Smooth muscle cell (in vitro differentiated cells): ENCODE data around the gene RTN1. TPM values are rescaled to one million over a fixed set of nuclear protein-coding genes. Genes with fewer than 3 reads are reported as not detected.

Source experiments
- DNase-seq: peaks from one replicate; lab custom pipeline; 2025; ENCODE audit not compliant: unreplicated experiment; lab: John Stamatoyannopoulos, UW
- H2AFZ ChIP-seq: fragments of 200-600 bp; sonication (generic); 2 replicates; pipeline ENCODE4 v1.6.0; 2016; ENCODE audit warnings: antibody characterized with exemption, low read depth, mild to moderate bottlenecking
- H3F3A ChIP-seq: fragments of 200-600 bp; sonication (generic); 2 replicates; pipeline ENCODE4 v1.6.0; 2017; ENCODE audit warnings: antibody characterized with exemption, low read depth
- H3K27ac ChIP-seq: fragments of 200-600 bp; sonication (generic); 2 replicates; pipeline ENCODE4 v1.5.1; 2016; ENCODE audit warnings: low read depth, mild to moderate bottlenecking
- H3K27me3 ChIP-seq: fragments of 200-600 bp; sonication (generic); 2 replicates; pipeline ENCODE4 v1.6.1; 2016; ENCODE audit warnings: low read depth, mild to moderate bottlenecking
- H3K36me3 ChIP-seq: fragments of 200-600 bp; sonication (generic); 2 replicates; pipeline ENCODE4 v1.5.1; 2016; ENCODE audit warnings: low read depth
- H3K4me1 ChIP-seq: fragments of 200-600 bp; sonication (generic); 2 replicates; pipeline ENCODE4 v1.5.1; 2016; ENCODE audit warnings: low read depth
- H3K4me2 ChIP-seq: fragments of 200-600 bp; sonication (generic); 2 replicates; pipeline ENCODE4 v1.6.0; 2016; ENCODE audit warnings: mild to moderate bottlenecking
- H3K4me3 ChIP-seq: fragments of 200-600 bp; sonication (generic); 2 replicates; pipeline ENCODE4 v1.5.1; 2016; ENCODE audit warnings: mild to moderate bottlenecking
- H3K79me2 ChIP-seq: fragments of 200-600 bp; sonication (generic); 2 replicates; pipeline ENCODE4 v1.6.0; 2016; ENCODE audit warnings: low read depth, mild to moderate bottlenecking
- H3K9ac ChIP-seq: fragments of 200-600 bp; sonication (generic); 2 replicates; pipeline ENCODE4 v1.6.0; 2016; ENCODE audit warnings: low read depth
- H3K9me3 ChIP-seq: fragments of 200-600 bp; sonication (generic); replicated peaks from 2 replicates; pipeline ENCODE4 v1.5.1; 2016; ENCODE audit warnings: low read depth
- H4K20me1 ChIP-seq: fragments of 200-600 bp; sonication (generic); 2 replicates; pipeline ENCODE4 v1.6.0; 2016; ENCODE audit warnings: low read depth
- CTCF ChIP-seq: fragments of 200-600 bp; sonication (generic); IDR thresholded peaks from 2 replicates; pipeline ENCODE4 v1.5.1; 2017; ENCODE audit warnings: borderline replicate concordance, mild to moderate bottlenecking, antibody characterized with exemption; ENCODE audit not compliant: insufficient read depth, poor library complexity, severe bottlenecking
- WGBS: methylation state at CpG from one replicate; pipeline ENCODE4 v1.1.7; 2016; ENCODE audit warnings: low lambda C conversion rate; 5-methylcytosine and 5-hydroxymethylcytosine counted together
- polyA plus RNA-seq: library from polyadenylated mRNA; unstranded; fragments of >200 nt; fragmentation: Nextera tagmentation; extraction: Ambion mirVana; gene quantifications from 2 replicates; pipeline ENCODE4 v1.2.1, GENCODE V29; 2016
- total RNA-seq: library from RNA; depleted of rRNA; stranded (reverse); fragments of >200 nt; gene quantifications from 2 replicates; pipeline ENCODE4 v1.2.3, GENCODE V29; 2014

The RTN1 gene
- total and polyA plus RNA-seq, 2 experiments from 2014 or later = not detected

DNA sequence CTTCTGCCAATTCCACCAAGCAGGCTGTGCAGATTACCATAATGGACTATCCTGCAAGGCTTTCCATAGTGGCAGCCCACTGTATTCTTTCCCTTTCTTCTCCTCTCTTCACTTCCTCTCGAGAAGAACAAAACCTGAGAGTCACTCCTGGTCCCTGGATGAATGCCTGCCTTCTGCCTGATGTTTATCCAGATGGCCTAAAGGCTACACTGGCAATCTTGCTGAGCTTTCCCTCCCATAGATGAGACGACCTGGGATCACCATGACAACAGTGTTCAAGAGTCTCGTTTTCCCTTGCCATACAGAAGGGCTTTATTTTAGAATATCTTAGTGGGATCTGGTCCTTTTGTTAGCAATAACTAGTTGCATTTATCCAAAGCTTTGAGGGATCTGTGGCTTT is 142.3 kb downstream of the RTN1 start:
- Histone ChIP-seq H3K9ac (no peak overlapping the region), H3K4me1 (no peaks in the 10 kb centered on the region), H3K36me3 (no peaks in the 10 kb centered on the region), H3K27ac (no peak overlapping the region), H3K79me2 (no peaks in the 10 kb centered on the region), H3K27me3 (no peaks in the 10 kb centered on the region), H3K9me3 (no peaks in the 10 kb centered on the region), H3K4me2 (no peak overlapping the region), H3K4me3 (no peak overlapping the region), H2AFZ (no peak overlapping the region), H4K20me1 (no peaks in the 10 kb centered on the region), H3F3A (no peaks in the 10 kb centered on the region)
- no peak for TF ChIP-seq CTCF
- DNase-seq = no peak
- WGBS = 62% methylated on average over 3 of the region's 3 CpGs

- Histone ChIP-seq H3K27me3 (no peaks in the 10 kb centered on the region), H2AFZ (no peak overlapping the region), H3K27ac (no peak overlapping the region), H3K4me3 (no peak overlapping the region), H3K79me2 (no peaks in the 10 kb centered on the region), H3K4me2 (no peak overlapping the region), H4K20me1 (no peaks in the 10 kb centered on the region), H3K9ac (no peak overlapping the region), H3K36me3 (no peaks in the 10 kb centered on the region), H3K9me3 (no peaks in the 10 kb centered on the region), H3F3A (no peaks in the 10 kb centered on the region), H3K4me1 (no peaks in the 10 kb centered on the region)
- TF ChIP-seq CTCF = no peak
- DNase-seq = no peak
- 96% methylated on average over 53 of the region's 53 CpGs for WGBS
Measured at GRCh38 chr14:59727073-59727661, 143.4 kb downstream of the RTN1 start.

DNA sequence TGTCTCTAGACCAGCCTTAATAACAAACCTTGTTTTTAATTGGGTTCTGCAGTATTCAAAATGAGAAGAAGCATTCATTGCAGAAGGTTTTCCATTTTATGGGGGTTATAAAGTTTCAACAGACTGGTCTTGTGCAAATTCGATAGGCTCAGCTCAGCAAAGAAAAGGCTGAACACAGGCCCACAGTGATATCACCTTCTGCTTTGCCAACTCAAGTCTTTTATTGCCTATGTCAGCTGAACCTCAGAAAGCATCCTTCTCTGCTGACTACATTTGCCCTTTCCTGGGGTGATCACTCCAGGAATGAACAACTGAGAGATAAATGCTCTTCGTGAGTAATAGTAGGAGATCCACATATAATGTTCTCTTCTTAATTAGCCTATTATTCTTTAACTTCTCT is 159.5 kb downstream of the RTN1 start:
- 72% methylated on average over 2 of the region's 2 CpGs for WGBS
- DNase-seq = no peak
- TF ChIP-seq CTCF = no peak
- H3K9ac ChIP-seq = no peak overlapping the region
- no peaks in the 10 kb centered on the region for H3K9me3 ChIP-seq
- H3F3A ChIP-seq = no peaks in the 10 kb centered on the region
- no peak overlapping the region for H3K4me2 ChIP-seq
- H3K79me2 ChIP-seq = no peaks in the 10 kb centered on the region
- H2AFZ ChIP-seq = no peak overlapping the region
- H3K36me3 ChIP-seq = no peaks in the 10 kb centered on the region
- no peak overlapping the region for H3K27ac ChIP-seq
- H3K4me3 ChIP-seq = no peak overlapping the region
- H3K4me1 ChIP-seq = no peaks in the 10 kb centered on the region
- H3K27me3 ChIP-seq = peaks cover 11% of the 10 kb centered on the region
- H4K20me1 ChIP-seq = no peaks in the 10 kb centered on the region
